Measurements from ENCODE around the gene NAV2.

Gene NAV2

GRCh38 chr11:20032577-20033260, 320.1 kb downstream of the NAV2 start:
- DNase-seq (ENCODE audit: low read depth) = no peak
- no peak overlapping the region for H3K4me3 ChIP-seq (ENCODE audit: low read depth, low read length)
- TF ChIP-seq, protein P1, sequence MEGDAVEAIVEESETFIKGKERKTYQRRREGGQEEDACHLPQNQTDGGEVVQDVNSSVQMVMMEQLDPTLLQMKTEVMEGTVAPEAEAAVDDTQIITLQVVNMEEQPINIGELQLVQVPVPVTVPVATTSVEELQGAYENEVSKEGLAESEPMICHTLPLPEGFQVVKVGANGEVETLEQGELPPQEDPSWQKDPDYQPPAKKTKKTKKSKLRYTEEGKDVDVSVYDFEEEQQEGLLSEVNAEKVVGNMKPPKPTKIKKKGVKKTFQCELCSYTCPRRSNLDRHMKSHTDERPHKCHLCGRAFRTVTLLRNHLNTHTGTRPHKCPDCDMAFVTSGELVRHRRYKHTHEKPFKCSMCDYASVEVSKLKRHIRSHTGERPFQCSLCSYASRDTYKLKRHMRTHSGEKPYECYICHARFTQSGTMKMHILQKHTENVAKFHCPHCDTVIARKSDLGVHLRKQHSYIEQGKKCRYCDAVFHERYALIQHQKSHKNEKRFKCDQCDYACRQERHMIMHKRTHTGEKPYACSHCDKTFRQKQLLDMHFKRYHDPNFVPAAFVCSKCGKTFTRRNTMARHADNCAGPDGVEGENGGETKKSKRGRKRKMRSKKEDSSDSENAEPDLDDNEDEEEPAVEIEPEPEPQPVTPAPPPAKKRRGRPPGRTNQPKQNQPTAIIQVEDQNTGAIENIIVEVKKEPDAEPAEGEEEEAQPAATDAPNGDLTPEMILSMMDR (IDR thresholded peaks at IDR 0.05; ENCODE audit: insufficient read depth, low read depth, low read length, missing control alignments) = no peak

GRCh38 chr11:20033806-20034205, 321.2 kb downstream of the NAV2 start:
- H3K4me3 ChIP-seq (ENCODE audit: low read depth, low read length) = no peak overlapping the region
- no peak for DNase-seq (ENCODE audit: low read depth)
- TF ChIP-seq, protein P1 (IDR thresholded peaks at IDR 0.05; ENCODE audit: insufficient read depth, low read depth, low read length, missing control alignments) = no peak

DNA sequence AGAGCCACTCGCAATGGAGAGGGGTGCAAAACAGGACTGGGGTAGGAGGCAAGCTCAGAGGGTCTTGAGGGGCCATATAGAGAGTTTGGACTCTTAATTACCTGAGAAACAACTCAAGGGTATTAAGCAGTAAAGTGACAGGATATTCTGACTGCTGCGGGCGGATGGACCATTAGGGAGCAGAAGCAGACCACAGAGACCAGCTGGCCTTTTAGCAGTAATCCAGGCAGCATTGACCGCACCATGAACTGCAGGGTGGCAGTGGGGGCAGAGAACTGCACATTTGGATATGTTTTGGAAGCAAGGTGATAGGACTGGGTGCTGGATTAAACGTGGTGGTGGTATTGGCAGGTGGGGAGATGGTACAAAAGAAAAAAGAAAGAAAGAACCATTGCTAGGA, 322.3 kb downstream of the NAV2 start:
- DNase-seq (ENCODE audit: low read depth) = no peak
- no peak overlapping the region for H3K4me3 ChIP-seq (ENCODE audit: low read depth, low read length)
- TF ChIP-seq, protein P1 (IDR thresholded peaks at IDR 0.05; ENCODE audit: insufficient read depth, low read depth, low read length, missing control alignments) = no peak

GRCh38 chr11:20035375-20035700, 322.7 kb downstream of the NAV2 start:
- no peak overlapping the region for H3K4me3 ChIP-seq (ENCODE audit: low read depth, low read length)
- TF ChIP-seq, protein P1 (IDR thresholded peaks at IDR 0.05; ENCODE audit: insufficient read depth, low read depth, low read length, missing control alignments) = no peak
- DNase-seq (ENCODE audit: low read depth) = no peak

DNA sequence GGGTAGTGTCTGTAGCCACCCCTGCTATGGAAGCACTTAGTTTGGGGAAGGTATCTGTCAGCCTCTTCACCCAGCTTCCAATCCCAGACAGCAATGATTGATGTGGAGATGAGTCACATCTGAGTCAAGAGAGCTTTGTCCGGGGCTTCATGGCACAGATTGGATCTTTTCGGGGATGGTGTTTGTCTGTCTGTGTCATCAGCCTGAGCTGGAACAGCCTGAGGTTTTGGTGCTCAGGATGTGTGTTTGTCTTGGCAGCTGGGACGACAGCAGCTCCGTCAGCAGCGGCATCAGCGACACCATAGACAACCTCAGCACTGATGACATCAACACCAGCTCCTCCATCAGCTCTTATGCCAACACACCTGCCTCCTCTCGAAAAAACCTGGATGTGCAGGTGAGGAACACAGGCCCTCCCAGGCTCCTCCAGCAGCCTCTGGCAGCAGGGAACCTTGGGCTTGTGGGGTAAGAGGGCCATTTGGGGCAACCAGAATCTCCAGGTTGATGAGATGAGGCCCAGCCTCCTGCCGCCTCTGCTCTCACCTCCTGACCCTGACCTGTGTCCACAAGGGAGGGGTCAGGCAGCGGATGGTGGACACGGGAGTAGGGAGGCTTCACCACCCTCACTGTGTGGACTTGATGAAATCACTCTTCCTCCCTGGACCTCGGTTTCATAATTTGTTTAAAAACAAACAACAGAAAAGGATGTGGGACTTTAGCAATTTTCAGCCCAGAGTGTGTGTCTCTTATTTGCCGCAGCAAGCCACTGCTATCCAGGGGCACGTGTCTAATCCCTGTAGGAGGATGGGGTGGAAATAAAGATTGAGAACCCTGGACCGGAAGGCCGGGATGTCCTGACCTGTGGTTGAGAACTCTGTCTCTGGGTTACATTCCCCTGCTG, 323.3 kb downstream of the NAV2 start:
- no peak for DNase-seq (ENCODE audit: low read depth)
- no peak overlapping the region for H3K4me3 ChIP-seq (ENCODE audit: low read depth, low read length)
- TF ChIP-seq, protein P1 (IDR thresholded peaks at IDR 0.05; ENCODE audit: insufficient read depth, low read depth, low read length, missing control alignments) = no peak

DNA sequence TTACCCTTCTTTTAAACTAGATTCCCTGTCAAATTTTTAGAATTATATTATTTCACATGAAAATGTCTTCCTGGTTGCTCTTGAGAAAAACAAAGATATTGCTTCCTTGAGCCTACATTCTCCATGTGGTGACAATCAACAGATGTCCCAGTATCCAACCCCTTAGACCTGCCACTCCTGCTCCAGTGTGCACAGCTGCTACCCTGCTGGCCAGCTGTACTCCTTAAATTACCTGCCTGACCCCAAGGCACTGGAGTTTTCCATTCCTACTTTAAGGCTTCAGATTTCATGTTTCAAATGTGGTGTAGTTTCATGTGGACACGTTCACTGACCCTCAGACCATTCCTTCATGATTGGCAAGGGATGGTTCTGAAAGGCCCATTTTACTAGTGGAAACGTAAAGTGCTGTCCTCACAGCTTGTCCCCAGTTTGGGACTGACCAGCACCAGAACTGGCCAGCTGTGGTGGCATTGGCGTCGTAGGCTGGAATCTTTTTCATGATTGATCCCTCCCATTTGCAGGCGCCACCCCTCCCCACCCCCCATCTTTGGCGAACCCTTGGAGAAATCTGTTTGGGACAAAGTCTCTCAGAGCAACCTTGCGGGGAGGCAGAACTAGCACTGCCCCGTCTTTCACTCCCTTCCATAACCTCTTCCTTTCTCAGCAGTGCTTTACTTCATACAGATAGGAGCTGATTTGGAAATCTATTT, 324.1 kb downstream of the NAV2 start:
- no peak overlapping the region for H3K4me3 ChIP-seq (ENCODE audit: low read depth, low read length)
- no peak for DNase-seq (ENCODE audit: low read depth)
- TF ChIP-seq, protein P1 (IDR thresholded peaks at IDR 0.05; ENCODE audit: insufficient read depth, low read depth, low read length, missing control alignments) = no peak
